Mucosa of descending colon (tissue), 3 donors: ENCODE measurements around the gene NKD1. TPM values are rescaled to one million over a fixed set of nuclear protein-coding genes. Genes with fewer than 3 reads are reported as not detected.
A peak's percentile ranks its signal among the peaks of the same experiment; 100 is the strongest.

Experiments
- ATAC-seq: fragments of 200-7000 bp; cut with Tn5 transposase; one replicate; pipeline ENCODE4 v1.9.1; 2020; ENCODE audit warnings: mild to moderate bottlenecking, moderate library complexity
- DNase-seq, 3 donors: peaks; one replicate each; pipeline ENCODE4 v3.0.0-alpha.2; 2020
- H3K36me3 ChIP-seq: fragments of 200-600 bp; one replicate; pipeline ENCODE4 v1.8.0; 2021; ENCODE audit warnings: low read depth, mild to moderate bottlenecking
- H3K4me1 ChIP-seq: fragments of 200-600 bp; one replicate; pipeline ENCODE4 v1.8.0; 2021; ENCODE audit warnings: low read depth, mild to moderate bottlenecking
- H3K4me3 ChIP-seq: fragments of 200-600 bp; one replicate; pipeline ENCODE4 v1.8.0; 2021; ENCODE audit warnings: mild to moderate bottlenecking
- H3K9me3 ChIP-seq: fragments of 200-600 bp; one replicate; pipeline ENCODE4 v1.8.0; 2021; ENCODE audit warnings: mild to moderate bottlenecking
- CTCF ChIP-seq: fragments of 200-600 bp; IDR thresholded peaks from one replicate; pipeline ENCODE4 v1.8.0; 2022; ENCODE audit warnings: antibody characterized with exemption, mild to moderate bottlenecking
- intact Hi-C, 2 donors: fragments of 100-400 bp; cut with DNase I in 1 of 2; cut with micrococcal nuclease in 1 of 2; formaldehyde crosslinking; loops; one replicate each; pipeline versions ENCODE4 v1.11.0 to v1.11.1; 2022; cut with DNase I, micrococcal nuclease
- total RNA-seq, 3 donors: library from RNA; stranded (reverse); fragmentation: NEBNext Ultra II Directional in 2 of 3; extraction: Animal tissue kit (Norgen Biotek cat#: 25700) in 2 of 3; gene quantifications; one replicate each; pipeline versions ENCODE4 v1.2.1 to v1.2.4, GENCODE V29; 2021 to 2023
- donor health status: DM: no; HTN: no; CAD: no; lungs with moderate emphysema.
- donor health status: DM: no; HTN: no; CAD: no.
- donor health status: DM: no; HTN: yes; CAD: no.

Gene NKD1
- total RNA-seq, 3 donors from 2014 or later = 1.6 to 28.0 (median 3.2) TPM

- DNase-seq = peak; percentile 46 to 75 (median 60)
- H3K4me3 ChIP-seq = no peak overlapping the region
- H3K4me1 ChIP-seq = no peaks in the 10 kb centered on the region
- peak; percentile 70 for ATAC-seq
- H3K36me3 ChIP-seq = no peaks in the 10 kb centered on the region
- intact Hi-C loops = no loop called here
- no peak for TF ChIP-seq CTCF
- no peaks in the 10 kb centered on the region for H3K9me3 ChIP-seq
Measured at GRCh38 chr16:50683689-50684374, 135.6 kb downstream of the NKD1 start.

- intact Hi-C loops = no loop called here
- Histone ChIP-seq H3K36me3 (no peaks in the 10 kb centered on the region), H3K4me3 (no peak overlapping the region), H3K9me3 (no peaks in the 10 kb centered on the region), H3K4me1 (no peaks in the 10 kb centered on the region)
- TF ChIP-seq CTCF = no peak
- ATAC-seq (peak; percentile 23), DNase-seq (no peak)
Measured at GRCh38 chr16:50684823-50685461, 136.7 kb downstream of the NKD1 start.

DNA sequence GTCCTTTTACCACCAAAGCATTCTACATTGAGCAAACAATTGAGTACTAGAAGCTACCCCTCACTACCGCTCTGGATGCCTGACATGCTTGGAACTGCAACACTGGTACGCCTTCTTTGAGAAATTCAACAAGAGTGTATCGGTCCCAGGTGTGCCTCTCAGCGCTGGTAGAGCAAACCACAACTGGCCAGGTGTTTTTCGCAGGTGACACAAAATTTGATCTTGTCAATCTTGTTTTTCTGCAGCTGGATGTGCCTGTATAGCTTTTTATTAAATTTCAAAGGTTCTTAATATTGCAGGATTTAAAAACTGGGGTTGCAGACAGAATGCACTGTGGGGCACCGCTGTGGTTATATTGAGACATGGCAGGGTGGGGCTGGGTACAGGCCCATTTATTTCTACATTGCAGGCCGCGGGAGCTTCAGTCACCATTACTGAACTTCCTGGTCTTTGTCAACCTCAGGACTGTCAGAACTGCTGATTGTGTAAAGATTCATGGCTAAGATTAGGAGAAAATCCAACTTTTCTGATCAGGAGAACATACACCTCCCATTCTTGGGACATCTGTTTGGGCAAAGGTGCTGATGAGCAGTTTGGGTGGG, 137.4 kb downstream of the NKD1 start:
- Histone ChIP-seq H3K36me3 (no peaks in the 10 kb centered on the region), H3K4me3 (no peak overlapping the region), H3K9me3 (no peaks in the 10 kb centered on the region), H3K4me1 (no peaks in the 10 kb centered on the region)
- intact Hi-C loops = no loop called here
- no peak for TF ChIP-seq CTCF
- ATAC-seq (peak; percentile 2), DNase-seq (peak in 1 of 3 donors; percentile 46)

DNA sequence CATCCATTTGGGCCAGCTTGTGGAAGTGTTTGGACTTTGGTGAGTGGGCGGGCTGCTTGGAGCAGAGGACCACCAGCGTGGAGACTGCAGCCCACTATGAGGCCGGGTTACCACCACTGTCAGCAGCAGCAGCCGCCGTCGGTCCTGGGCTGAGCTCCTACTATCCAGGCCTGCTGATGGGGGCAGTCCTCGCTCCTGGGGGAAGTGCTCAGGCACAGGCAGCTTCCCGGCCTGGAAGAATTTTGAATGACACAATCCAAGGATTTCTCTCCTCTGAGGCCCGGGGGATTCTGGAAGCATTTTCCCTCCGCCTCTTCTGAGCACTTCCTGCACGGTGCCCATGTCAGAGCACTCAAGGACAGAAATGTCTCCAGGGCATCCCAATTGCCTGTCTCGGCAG, 139.9 kb downstream of the NKD1 start:
- H3K4me3 ChIP-seq = no peak overlapping the region
- DNase-seq (no peak), ATAC-seq (no peak)
- intact Hi-C loops = no loop called here
- no peaks in the 10 kb centered on the region for H3K4me1 ChIP-seq
- no peak for TF ChIP-seq CTCF
- H3K9me3 ChIP-seq = no peaks in the 10 kb centered on the region
- H3K36me3 ChIP-seq = no peaks in the 10 kb centered on the region

DNA sequence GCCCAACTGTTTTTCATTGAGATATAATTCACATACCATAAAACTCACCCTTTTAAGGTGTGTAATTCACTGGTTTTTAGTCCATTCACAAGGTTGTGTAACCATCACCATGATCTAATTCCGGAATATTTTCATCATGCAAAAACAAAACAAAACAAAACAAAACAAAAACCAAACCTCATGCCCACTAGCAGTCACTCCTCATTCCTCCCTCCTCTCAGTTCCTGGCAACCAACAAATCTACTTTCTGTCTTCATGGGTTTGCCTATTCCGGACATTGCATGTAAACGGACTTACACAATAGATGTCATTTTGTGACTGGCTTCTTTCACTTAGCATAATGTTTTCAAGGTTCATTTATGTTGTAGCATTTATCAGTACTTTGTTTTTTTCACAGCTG, 140.7 kb downstream of the NKD1 start:
- ATAC-seq = no peak
- intact Hi-C loops = no loop called here
- Histone ChIP-seq H3K4me3 (no peak overlapping the region), H3K36me3 (no peaks in the 10 kb centered on the region), H3K4me1 (peaks cover 4% of the 10 kb centered on the region), H3K9me3 (no peaks in the 10 kb centered on the region)
- DNase-seq = no peak
- TF ChIP-seq CTCF = no peak
